Right atrium auricular region (tissue), 2 donors: ENCODE data around the gene ZNF500. TPM values are rescaled to one million over a fixed set of nuclear protein-coding genes. Genes with fewer than 3 reads are reported as not detected.

ENCODE experiments used
- DNase-seq: peaks from one replicate; pipeline ENCODE4 v3.0.0-alpha.2; 2019; ENCODE audit warnings: low spot score
- H3K27ac ChIP-seq, 2 donors: fragments of 200-600 bp; sonication (generic); 1 replicate in 1 of 2; 2 replicates in 1 of 2; pipeline ENCODE4 v1.5.1; 2016 to 2019
- H3K27me3 ChIP-seq, 2 donors: fragments of 200-600 bp; sonication (generic); one replicate each; pipeline versions ENCODE4 v1.5.1 to v1.6.0; 2017 to 2019
- H3K36me3 ChIP-seq: fragments of 200-600 bp; sonication (generic); one replicate; pipeline ENCODE4 v1.5.1; 2016
- H3K4me1 ChIP-seq, 2 donors: fragments of 200-600 bp; sonication (generic); one replicate each; pipeline versions ENCODE4 v1.5.1 to v1.6.0; 2017 to 2019
- H3K4me3 ChIP-seq, 2 donors: fragments of 200-600 bp; sonication (generic); 1 replicate in 1 of 2; 2 replicates in 1 of 2; pipeline ENCODE4 v1.5.1; 2017 to 2019; ENCODE audit warnings: mild to moderate bottlenecking in 1 of 2, moderate library complexity in 1 of 2
- H3K9me3 ChIP-seq, 2 donors: fragments of 200-600 bp; sonication (generic); one replicate each; pipeline ENCODE4 v1.5.1; 2019
- total RNA-seq, 2 donors: library from RNA; depleted of rRNA; stranded (reverse); fragments of >200 nt; gene quantifications; one replicate each; pipeline ENCODE4 v1.1.0, GENCODE V29; 2016
- TF ChIP-seq, protein P1 (sequence below), 2 donors: fragments of 200-600 bp; sonication (generic); IDR thresholded peaks; one replicate each; pipeline ENCODE4 v1.5.1; 2019; ENCODE audit warnings: antibody characterized with exemption in 2 of 2

ZNF500 gene
- total RNA-seq, 2 donors from 2014 or later: 4.3 to 7.5 TPM

DNA sequence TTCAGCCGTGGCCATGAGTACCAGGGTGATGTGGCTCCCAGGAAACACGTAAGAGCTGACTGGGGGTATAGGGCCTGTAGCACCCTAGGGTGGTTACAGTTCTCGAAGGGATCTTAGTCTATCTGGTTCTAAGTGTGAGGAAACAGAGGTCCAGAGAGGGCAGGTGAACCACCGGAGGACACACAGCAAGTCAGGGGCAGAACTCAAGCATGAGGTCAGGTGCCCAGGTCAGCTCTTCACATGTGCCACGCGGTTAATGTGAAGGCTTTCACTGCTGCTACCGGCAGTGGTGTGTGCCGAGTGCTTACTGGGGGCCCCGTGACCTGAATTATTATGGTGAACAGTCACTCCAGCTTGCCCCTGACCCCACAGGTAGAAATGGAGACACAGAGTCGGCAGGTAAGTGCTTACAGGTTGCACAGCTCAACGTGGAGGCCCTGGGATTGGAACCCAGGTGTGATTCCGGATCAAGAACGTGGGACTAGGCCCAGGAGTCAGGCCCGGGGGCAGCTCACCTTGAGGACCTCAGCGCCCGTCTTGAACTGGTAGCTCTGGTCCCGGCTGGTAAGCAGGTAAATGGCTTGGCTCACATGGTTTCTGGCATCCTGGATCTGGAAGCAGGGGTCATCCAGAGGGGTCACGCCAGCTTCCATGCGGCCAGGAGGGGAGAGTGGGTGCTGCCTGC lies 32.4 kb upstream of the ZNF500 start:
- no peak for DNase-seq
- peaks cover 0 to 33% of the 10 kb centered on the region in 2 donors for H3K4me1 ChIP-seq
- H3K9me3 ChIP-seq: no peaks in the 10 kb centered on the region
- H3K27me3 ChIP-seq: no peaks in the 10 kb centered on the region
- H3K36me3 ChIP-seq: peaks cover 11% of the 10 kb centered on the region
- H3K4me3 ChIP-seq: no peak overlapping the region
- TF ChIP-seq, protein P1, sequence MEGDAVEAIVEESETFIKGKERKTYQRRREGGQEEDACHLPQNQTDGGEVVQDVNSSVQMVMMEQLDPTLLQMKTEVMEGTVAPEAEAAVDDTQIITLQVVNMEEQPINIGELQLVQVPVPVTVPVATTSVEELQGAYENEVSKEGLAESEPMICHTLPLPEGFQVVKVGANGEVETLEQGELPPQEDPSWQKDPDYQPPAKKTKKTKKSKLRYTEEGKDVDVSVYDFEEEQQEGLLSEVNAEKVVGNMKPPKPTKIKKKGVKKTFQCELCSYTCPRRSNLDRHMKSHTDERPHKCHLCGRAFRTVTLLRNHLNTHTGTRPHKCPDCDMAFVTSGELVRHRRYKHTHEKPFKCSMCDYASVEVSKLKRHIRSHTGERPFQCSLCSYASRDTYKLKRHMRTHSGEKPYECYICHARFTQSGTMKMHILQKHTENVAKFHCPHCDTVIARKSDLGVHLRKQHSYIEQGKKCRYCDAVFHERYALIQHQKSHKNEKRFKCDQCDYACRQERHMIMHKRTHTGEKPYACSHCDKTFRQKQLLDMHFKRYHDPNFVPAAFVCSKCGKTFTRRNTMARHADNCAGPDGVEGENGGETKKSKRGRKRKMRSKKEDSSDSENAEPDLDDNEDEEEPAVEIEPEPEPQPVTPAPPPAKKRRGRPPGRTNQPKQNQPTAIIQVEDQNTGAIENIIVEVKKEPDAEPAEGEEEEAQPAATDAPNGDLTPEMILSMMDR (IDR thresholded peaks at IDR 0.05): no peak
- H3K27ac ChIP-seq: no peak overlapping the region

DNA sequence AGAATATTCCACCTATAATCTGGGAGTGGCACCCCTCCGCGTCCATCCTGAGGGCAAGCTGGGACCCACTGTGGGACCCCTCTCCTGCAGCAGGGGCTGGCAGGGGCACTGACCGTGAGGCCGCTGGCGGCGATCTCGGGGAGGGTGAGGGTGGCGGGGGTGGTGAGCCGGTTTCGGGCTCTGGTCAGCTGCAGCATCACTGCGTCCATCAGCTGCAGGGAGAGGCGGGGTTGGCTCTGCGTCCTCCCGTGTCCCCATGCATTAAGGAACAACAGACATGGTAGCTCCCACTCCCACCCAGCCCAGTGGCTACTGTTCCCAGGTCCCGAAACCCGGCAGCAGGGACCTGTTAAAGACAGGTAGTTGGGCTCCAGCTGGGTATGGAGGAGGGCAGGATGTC lies 31.5 kb upstream of the ZNF500 start:
- Histone ChIP-seq H3K9me3 (no peaks in the 10 kb centered on the region), H3K4me3 (no peak overlapping the region), H3K27me3 (no peaks in the 10 kb centered on the region), H3K4me1 (peaks cover 0 to 26% of the 10 kb centered on the region in 2 donors), H3K36me3 (peaks cover 8% of the 10 kb centered on the region), H3K27ac (no peak overlapping the region)
- DNase-seq: no peak
- TF ChIP-seq, protein P1 (IDR thresholded peaks at IDR 0.05): no peak

GRCh38 chr16:4797805-4798252 lies 30.9 kb upstream of the ZNF500 start:
- Histone ChIP-seq H3K27me3 (no peaks in the 10 kb centered on the region), H3K4me1 (peaks cover 0 to 20% of the 10 kb centered on the region in 2 donors), H3K4me3 (no peak overlapping the region), H3K9me3 (no peaks in the 10 kb centered on the region), H3K27ac (no peak overlapping the region), H3K36me3 (peaks cover 8% of the 10 kb centered on the region)
- no peak for DNase-seq
- TF ChIP-seq, protein P1 (IDR thresholded peaks at IDR 0.05): no peak

GRCh38 chr16:4796982-4797804 lies 30.2 kb upstream of the ZNF500 start:
- no peak overlapping the region for H3K27ac ChIP-seq
- peaks cover 8% of the 10 kb centered on the region for H3K36me3 ChIP-seq
- peaks cover 0 to 20% of the 10 kb centered on the region in 2 donors for H3K4me1 ChIP-seq
- no peak overlapping the region for H3K4me3 ChIP-seq
- no peak for DNase-seq
- TF ChIP-seq, protein P1 (IDR thresholded peaks at IDR 0.05): no peak
- H3K27me3 ChIP-seq: no peaks in the 10 kb centered on the region
- no peaks in the 10 kb centered on the region for H3K9me3 ChIP-seq

DNA sequence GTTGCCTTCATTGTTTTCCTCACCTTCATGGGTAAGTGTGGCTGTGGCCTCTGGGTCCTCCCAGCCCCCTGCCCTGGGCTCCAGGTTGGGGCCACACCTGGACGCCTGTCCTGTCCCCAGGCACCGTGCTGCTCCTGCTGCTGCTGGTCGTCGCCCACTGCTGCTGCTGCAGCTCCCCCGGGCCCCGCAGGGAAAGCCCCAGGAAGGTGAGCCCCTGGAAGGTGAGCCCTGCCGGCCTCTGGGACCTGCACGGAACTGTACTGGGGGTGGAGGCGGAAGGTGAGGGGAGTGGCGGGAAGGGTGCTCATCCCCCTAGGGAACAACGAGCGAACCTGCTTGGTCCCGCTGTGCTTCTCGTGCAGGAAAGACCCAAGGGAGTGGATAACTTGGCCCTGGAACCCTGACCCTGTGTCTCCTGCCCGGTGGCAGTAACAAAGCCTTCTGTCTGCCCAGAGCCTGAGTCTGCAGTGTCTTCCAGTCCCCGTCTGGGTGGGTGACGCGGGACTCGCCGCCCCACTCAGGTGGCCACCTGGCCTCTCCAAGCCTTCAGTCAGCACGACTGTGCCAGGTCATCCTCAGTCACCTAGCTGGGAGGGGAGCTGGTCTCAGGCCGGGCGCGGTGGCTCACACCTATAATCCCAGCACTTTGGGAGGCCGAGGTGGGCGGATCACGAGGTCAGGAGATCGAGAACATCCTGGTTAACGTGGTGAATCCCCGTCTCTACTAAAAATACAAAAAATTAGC lies 29.0 kb upstream of the ZNF500 start:
- Histone ChIP-seq H3K36me3 (peaks cover 8% of the 10 kb centered on the region), H3K27me3 (no peaks in the 10 kb centered on the region), H3K27ac (no peak overlapping the region), H3K4me3 (no peak overlapping the region), H3K9me3 (no peaks in the 10 kb centered on the region), H3K4me1 (peaks cover 0 to 10% of the 10 kb centered on the region in 2 donors)
- TF ChIP-seq, protein P1 (IDR thresholded peaks at IDR 0.05): no peak
- no peak for DNase-seq
